SK-N-SH (cell line): ENCODE results near the gene TIMM10B. TPM values are rescaled to one million over a fixed set of nuclear protein-coding genes. Genes with fewer than 3 reads are reported as not detected.

Experiments used
- CTCF ChIA-PET: fragments of 300-600, 350-600 bp; formaldehyde crosslinking; extraction: SDS; loops from one replicate; lab custom pipeline; 2021; lab: Yijun Ruan, JAX
- POLR2A ChIA-PET: fragments of 350-600 bp; sonication (Branson Sonifier 250); formaldehyde crosslinking; extraction: SDS; loops from one replicate; lab custom pipeline; 2020; ENCODE audit warnings: antibody characterized with exemption, inconsistent platforms; lab: Yijun Ruan, JAX
- DNase-seq: peaks from one replicate; pipeline ENCODE4 v3.0.0; 2012
- H2AFZ ChIP-seq: fragments of 200-600 bp; sonication (generic); 2 replicates; pipeline ENCODE4 v1.8.1; 2016; ENCODE audit warnings: antibody characterized with exemption, mild to moderate bottlenecking, low read depth
- H3F3A ChIP-seq: fragments of 200-600 bp; sonication (generic); replicated peaks from 2 replicates; pipeline ENCODE3; 2016; ENCODE audit warnings: antibody characterized with exemption, mild to moderate bottlenecking; ENCODE audit not compliant: insufficient read depth
- H3K27ac ChIP-seq, 2 experiments: fragments of 200-500 bp in 1 of 2; fragments of 200-600 bp in 1 of 2; sonication (Bioruptor generic) in 1 of 2; sonication (generic), shearing (Covaris generic) in 1 of 2; 2 replicates each; pipeline versions ENCODE4 v1.5.1 to v1.6.1; 2014 to 2016; ENCODE audit warnings: low read depth in 2 of 2, inconsistent platforms in 1 of 2, low read length in 1 of 2, mild to moderate bottlenecking in 1 of 2, mixed read lengths in 1 of 2
- H3K27me3 ChIP-seq: fragments of 200-600 bp; sonication (generic), shearing (Covaris generic); 2 replicates; pipeline ENCODE4 v1.6.1; 2016; ENCODE audit warnings: mixed run types; ENCODE audit not compliant: insufficient read depth
- H3K36me3 ChIP-seq, 2 experiments: fragments of 200-500 bp in 1 of 2; fragments of 200-600 bp in 1 of 2; sonication (Bioruptor generic) in 1 of 2; sonication (generic) in 1 of 2; replicated peaks in 1 of 2; 2 replicates each; pipeline versions ENCODE3 to v1.5.1; 2014 to 2016; ENCODE audit warnings: low read length in 1 of 2, mild to moderate bottlenecking in 1 of 2; ENCODE audit not compliant: insufficient read depth in 2 of 2, control insufficient read depth in 1 of 2
- H3K4me1 ChIP-seq, 2 experiments: fragments of 200-500 bp in 1 of 2; fragments of 200-600 bp in 1 of 2; sonication (Bioruptor generic) in 1 of 2; sonication (generic), shearing (Covaris generic) in 1 of 2; 2 replicates each; pipeline versions ENCODE4 v1.5.1 to v1.6.1; 2014 to 2016; ENCODE audit warnings: low read depth in 1 of 2, low read length in 1 of 2, mixed run types in 1 of 2; ENCODE audit not compliant: insufficient read depth in 2 of 2, control insufficient read depth in 1 of 2
- H3K4me2 ChIP-seq: fragments of 200-600 bp; sonication (generic), shearing (Covaris generic); 2 replicates; pipeline ENCODE4 v1.6.1; 2017; ENCODE audit warnings: mixed run types
- H3K4me3 ChIP-seq, 2 experiments: fragments of 200-500 bp in 1 of 2; fragments of 200-600 bp in 1 of 2; sonication (Bioruptor generic) in 1 of 2; sonication (generic), shearing (Covaris generic) in 1 of 2; 2 replicates each; pipeline versions ENCODE4 v1.5.1 to v1.8.1; 2014 to 2016; ENCODE audit warnings: low read depth in 2 of 2, inconsistent platforms in 1 of 2, low read length in 1 of 2, mild to moderate bottlenecking in 1 of 2, mixed read lengths in 1 of 2, moderate library complexity in 1 of 2
- H3K79me2 ChIP-seq: fragments of 200-600 bp; sonication (generic); 2 replicates; pipeline ENCODE4 v1.8.1; 2017; ENCODE audit warnings: mild to moderate bottlenecking; ENCODE audit not compliant: insufficient read depth
- H3K9ac ChIP-seq: fragments of 200-600 bp; sonication (generic); 2 replicates; pipeline ENCODE4 v1.6.1; 2017; ENCODE audit warnings: mixed run types
- H3K9me2 ChIP-seq: fragments of 200-600 bp; sonication (generic); 2 replicates; pipeline ENCODE4 v1.6.1; 2017; ENCODE audit warnings: mixed run types
- H3K9me3 ChIP-seq: fragments of 200-600 bp; sonication (generic); 2 replicates; pipeline ENCODE4 v1.6.1; 2017; ENCODE audit warnings: mixed run types, mild to moderate bottlenecking, moderate library complexity
- H4K20me1 ChIP-seq: fragments of 200-600 bp; sonication (generic); 2 replicates; pipeline ENCODE4 v1.6.1; 2017; ENCODE audit warnings: mild to moderate bottlenecking, mixed run types; ENCODE audit not compliant: insufficient read depth
- ELF1 ChIP-seq: IDR thresholded peaks from 2 replicates; pipeline ENCODE4 v1.4.0; 2012
- EP300 ChIP-seq, 2 experiments: IDR thresholded peaks; 2 replicates each; pipeline versions ENCODE4 v1.4.0 to v1.6.1; 2012; ENCODE audit warnings: borderline replicate concordance in 1 of 2, low read depth in 1 of 2, low read length in 1 of 2
- EZH2phosphoT487 ChIP-seq: fragments of 200-600 bp; sonication (generic); IDR thresholded peaks from 2 replicates; pipeline ENCODE4 v1.6.1; 2017; ENCODE audit warnings: low read depth, mixed run types, mild to moderate bottlenecking, antibody characterized with exemption, moderate library complexity, borderline replicate concordance
- FOXM1 ChIP-seq: IDR thresholded peaks from 2 replicates; pipeline ENCODE4 v1.4.0; 2012; ENCODE audit warnings: low read depth, mild to moderate bottlenecking
- GABPA ChIP-seq: IDR thresholded peaks from 2 replicates; pipeline ENCODE4 v1.4.0; 2012; ENCODE audit warnings: low read depth, mild to moderate bottlenecking
- IRF3 ChIP-seq: fragments of 150-350 bp; IDR thresholded peaks from 2 replicates; pipeline ENCODE4 v1.6.1; 2016; ENCODE audit warnings: mild to moderate bottlenecking, low read depth, low read length
- JUND ChIP-seq: IDR thresholded peaks from 2 replicates; pipeline ENCODE4 v1.4.0; 2012
- MAX ChIP-seq: IDR thresholded peaks from 2 replicates; pipeline ENCODE4 v1.4.0; 2012; ENCODE audit warnings: low read depth
- MXI1 ChIP-seq: IDR thresholded peaks from 2 replicates; pipeline ENCODE4 v1.6.1; 2012; ENCODE audit warnings: mild to moderate bottlenecking, low read depth, low read length, improper control_type of control experiment
- RFX5 ChIP-seq: IDR thresholded peaks from 2 replicates; pipeline ENCODE4 v1.6.1; 2012; ENCODE audit warnings: mild to moderate bottlenecking, improper control_type of control experiment, low read length
- RXRA ChIP-seq: IDR thresholded peaks from 2 replicates; pipeline ENCODE4 v1.4.0; 2012; ENCODE audit warnings: low read depth, mild to moderate bottlenecking, borderline replicate concordance
- WGBS: methylation state at CpG from one replicate; pipeline ENCODE4 v1.1.6; 2017; ENCODE audit warnings: low lambda C conversion rate; 5-methylcytosine and 5-hydroxymethylcytosine counted together
- polyA plus RNA-seq, 3 experiments: library from polyadenylated mRNA; depleted of rRNA; stranded (reverse); fragments of >200 nt; gene quantifications; 2 replicates each; pipeline ENCODE4 v1.2.3, GENCODE V29; 2012

Gene TIMM10B
- polyA plus RNA-seq, 1 of the 3 experiments (the other 2 are of a cell fraction) = 26.2 TPM

- TF ChIP-seq EP300 (IDR thresholded peaks at IDR 0.05; ENCODE audit: borderline replicate concordance in 1 of 2, low read depth in 1 of 2, low read length in 1 of 2) = no peak
- TF ChIP-seq FOXM1 = no peak
- no peak for TF ChIP-seq GABPA
- TF ChIP-seq MXI1 = no peak
- TF ChIP-seq RFX5 = no peak
- TF ChIP-seq EZH2phosphoT487 = no peak
- no peak for TF ChIP-seq RXRA
- no peak for TF ChIP-seq IRF3
These were observed 11.7 kb upstream of the TIMM10B start (continued) for GRCh38 chr11:6469599-6469998.

- 0% methylated on average over 1 of the region's 1 CpG for WGBS
- DNase-seq = no peak
- H3K4me1 ChIP-seq = peaks cover 7 to 26% of the 10 kb centered on the region in 2 experiments; a peak in 2 of 4 replicates
- ChIA-PET POLR2A (interaction anchor here (0.6 to 1.6 kb wide), 3 partner anchors 35 to 174 kb away, joined by 3 read pairs; no protein-coding TSS in a partner anchor), CTCF (interaction anchor here (0.6 to 6.7 kb wide), 6 partner anchors 28 to 1537 kb away, joined by 3 to 32 read pairs (median 5); no protein-coding TSS in a partner anchor)
- peaks cover 3 to 16% of the 10 kb centered on the region in 2 experiments for H3K36me3 ChIP-seq
- H4K20me1 ChIP-seq = no peaks in the 10 kb centered on the region
- H3K4me2 ChIP-seq = peak overlapping the region; percentile 99
- no peak for TF ChIP-seq EP300 (IDR thresholded peaks at IDR 0.05; ENCODE audit: borderline replicate concordance in 1 of 2, low read depth in 1 of 2, low read length in 1 of 2)
- no peak for TF ChIP-seq IRF3
- TF ChIP-seq ELF1 = no peak
- TF ChIP-seq JUND = no peak
- TF ChIP-seq MAX = peak; percentile 4; the same call in 1 of the 2 replicates
- TF ChIP-seq, all 33 proteins: peak for 1
- Histone ChIP-seq H3K27me3 (no peaks in the 10 kb centered on the region), H3K9me2 (no peaks in the 10 kb centered on the region), H3K9me3 (no peaks in the 10 kb centered on the region), H3K4me3 (peak overlapping the region; percentile 56 to 96), H2AFZ (no peak overlapping the region), H3K27ac (peak overlapping the region in 1 of 2 experiments; percentile 17; a peak in 1 of 4 replicates), H3F3A (peaks cover 25% of the 10 kb centered on the region), H3K79me2 (peaks cover 37% of the 10 kb centered on the region), H3K9ac (peak overlapping the region; percentile 47; the same call in 1 of the 2 replicates)
These were observed 8.4 kb upstream of the TIMM10B start for GRCh38 chr11:6472934-6473333.
